Nephron (organoid): Measurements from ENCODE around the gene HDAC9.

Experiments used
- H3K27ac Mint-ChIP-seq, 3 experiments: 2 replicates each; pipeline ENCODE4 v1.8.0; 2020; ENCODE audit warnings: mixed read lengths in 3 of 3, mild to moderate bottlenecking in 2 of 3, moderate library complexity in 1 of 3
- H3K27me3 Mint-ChIP-seq: 2 replicates; pipeline ENCODE4 v1.8.0; 2021; ENCODE audit warnings: low read depth, mild to moderate bottlenecking, moderate library complexity, mixed read lengths
- H3K36me3 Mint-ChIP-seq: 2 replicates; pipeline ENCODE4 v1.8.0; 2020; ENCODE audit warnings: low read depth, mixed read lengths
- H3K4me1 Mint-ChIP-seq: 2 replicates; pipeline ENCODE4 v1.8.0; 2020; ENCODE audit warnings: mixed read lengths
- H3K4me3 Mint-ChIP-seq, 3 experiments: 2 replicates each; pipeline ENCODE4 v1.8.0; 2020; ENCODE audit warnings: mild to moderate bottlenecking in 3 of 3, mixed read lengths in 3 of 3, moderate library complexity in 2 of 3
- H3K9me3 Mint-ChIP-seq: 2 replicates; pipeline ENCODE4 v1.8.0; 2020; ENCODE audit warnings: mixed read lengths
- CTCF ChIP-seq, 3 experiments: fragments of 200-600 bp; sonication (generic); IDR thresholded peaks; one replicate each; pipeline ENCODE4 v1.5.0; 2021; ENCODE audit warnings: antibody characterized with exemption in 3 of 3; ENCODE audit not compliant: unreplicated experiment in 3 of 3

The HDAC9 gene

DNA sequence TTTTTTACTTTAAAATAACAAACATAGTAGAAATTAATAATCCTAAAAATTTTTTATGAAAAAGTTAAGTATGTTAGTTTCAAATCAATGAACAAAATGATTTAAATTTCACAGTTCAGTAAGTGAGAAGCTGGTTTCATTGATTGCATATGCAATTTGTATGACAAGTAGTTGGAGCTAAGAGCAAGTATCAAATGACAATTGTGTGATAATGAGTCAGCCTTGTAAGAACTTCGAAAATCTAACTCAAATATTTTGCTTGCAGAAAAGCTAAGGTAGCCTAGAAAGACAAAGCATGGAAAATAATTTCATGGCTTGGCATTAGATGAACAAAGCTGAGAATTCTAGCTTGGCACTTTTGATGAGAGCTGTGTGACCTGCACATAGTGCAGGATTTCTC is 111.5 kb downstream of the HDAC9 start:
- Mint-ChIP-seq H3K27me3 (no peaks in the 10 kb centered on the region), H3K4me1 (no peaks in the 10 kb centered on the region), H3K9me3 (peaks cover 36% of the 10 kb centered on the region), H3K27ac (no peak overlapping the region), H3K36me3 (peaks cover 33% of the 10 kb centered on the region), H3K4me3 (no peak overlapping the region)
- TF ChIP-seq CTCF (IDR thresholded peaks at IDR 0.05; ENCODE audit: unreplicated experiment in 3 of 3) = no peak

- no peak overlapping the region for H3K4me3 Mint-ChIP-seq
- peaks cover 7% of the 10 kb centered on the region for H3K36me3 Mint-ChIP-seq
- no peaks in the 10 kb centered on the region for H3K4me1 Mint-ChIP-seq
- H3K27me3 Mint-ChIP-seq = no peaks in the 10 kb centered on the region
- no peak overlapping the region for H3K27ac Mint-ChIP-seq
- H3K9me3 Mint-ChIP-seq = peaks cover 6% of the 10 kb centered on the region
- TF ChIP-seq CTCF (IDR thresholded peaks at IDR 0.05; ENCODE audit: unreplicated experiment in 3 of 3) = peak; percentile 37 to 47 (median 38)
Observed at GRCh38 chr7:18610331-18610948, 114.9 kb downstream of the HDAC9 start.

GRCh38 chr7:18614841-18615240 is 119.3 kb downstream of the HDAC9 start:
- Mint-ChIP-seq H3K4me1 (no peaks in the 10 kb centered on the region), H3K4me3 (no peak overlapping the region), H3K27me3 (no peaks in the 10 kb centered on the region), H3K27ac (peak overlapping the region in 1 of 3 experiments; percentile 37), H3K36me3 (no peaks in the 10 kb centered on the region), H3K9me3 (no peaks in the 10 kb centered on the region)
- no peak for TF ChIP-seq CTCF (IDR thresholded peaks at IDR 0.05; ENCODE audit: unreplicated experiment in 3 of 3)

- TF ChIP-seq CTCF (IDR thresholded peaks at IDR 0.05; ENCODE audit: unreplicated experiment in 3 of 3) = no peak
- H3K36me3 Mint-ChIP-seq = no peaks in the 10 kb centered on the region
- no peak overlapping the region for H3K4me3 Mint-ChIP-seq
- no peaks in the 10 kb centered on the region for H3K9me3 Mint-ChIP-seq
- peaks cover 3% of the 10 kb centered on the region for H3K4me1 Mint-ChIP-seq
- H3K27me3 Mint-ChIP-seq = no peaks in the 10 kb centered on the region
- H3K27ac Mint-ChIP-seq = no peak overlapping the region
Observed at GRCh38 chr7:18619311-18619710, 123.8 kb downstream of the HDAC9 start.

DNA sequence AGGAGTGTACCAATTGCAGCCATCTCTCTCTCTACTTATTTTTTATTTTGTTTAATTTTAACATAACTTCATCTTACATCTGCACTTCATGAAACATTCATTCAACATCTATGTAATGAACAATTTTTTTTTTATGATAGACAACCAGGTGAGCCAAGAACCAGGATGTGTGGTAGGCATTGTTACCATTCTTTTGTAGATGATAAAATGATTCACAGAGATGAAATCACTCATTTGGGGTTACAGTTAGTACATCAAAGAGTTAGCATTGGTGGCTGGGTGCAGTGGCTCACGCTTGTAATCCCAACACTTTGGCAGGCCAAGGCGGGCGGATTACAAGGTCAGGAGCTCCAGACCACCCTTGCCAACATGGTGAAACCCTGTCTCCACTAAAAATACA is 127.8 kb downstream of the HDAC9 start:
- H3K9me3 Mint-ChIP-seq = no peaks in the 10 kb centered on the region
- H3K4me1 Mint-ChIP-seq = peaks cover 12% of the 10 kb centered on the region

More for the DNA sequence above, 127.8 kb downstream of the HDAC9 start:
- Mint-ChIP-seq H3K4me3 (no peak overlapping the region), H3K36me3 (no peaks in the 10 kb centered on the region), H3K27ac (no peak overlapping the region), H3K27me3 (peaks cover 4% of the 10 kb centered on the region)
- no peak for TF ChIP-seq CTCF (IDR thresholded peaks at IDR 0.05; ENCODE audit: unreplicated experiment in 3 of 3)
